ENCODE results near the gene C1orf159.

The C1orf159 gene

DNA sequence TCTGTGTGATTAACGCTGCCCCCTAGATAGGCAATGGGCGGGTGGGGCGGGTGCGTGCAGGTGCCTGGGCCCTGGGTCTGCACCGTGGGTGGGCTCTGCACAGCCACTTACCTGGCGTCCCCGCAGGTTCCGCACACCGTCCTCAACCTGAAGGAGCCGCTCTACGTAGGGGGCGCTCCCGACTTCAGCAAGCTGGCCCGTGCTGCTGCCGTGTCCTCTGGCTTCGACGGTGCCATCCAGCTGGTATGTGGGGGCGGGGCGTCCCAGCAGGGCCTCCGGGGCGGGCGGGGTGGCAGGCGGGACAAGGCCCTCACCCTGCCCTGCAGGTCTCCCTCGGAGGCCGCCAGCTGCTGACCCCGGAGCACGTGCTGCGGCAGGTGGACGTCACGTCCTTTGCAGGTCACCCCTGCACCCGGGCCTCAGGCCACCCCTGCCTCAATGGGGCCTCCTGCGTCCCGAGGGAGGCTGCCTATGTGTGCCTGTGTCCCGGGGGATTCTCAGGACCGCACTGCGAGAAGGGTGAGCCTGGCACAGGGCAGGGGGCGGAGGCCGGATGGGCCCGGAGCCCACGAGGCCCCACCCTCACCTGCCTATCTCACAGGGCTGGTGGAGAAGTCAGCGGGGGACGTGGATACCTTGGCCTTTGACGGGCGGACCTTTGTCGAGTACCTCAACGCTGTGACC lies 64.6 kb downstream of the C1orf159 start:
- H3K4me3 ChIP-seq (ENCODE audit: low read length), result no peak overlapping the region
- TF ChIP-seq, protein P1, sequence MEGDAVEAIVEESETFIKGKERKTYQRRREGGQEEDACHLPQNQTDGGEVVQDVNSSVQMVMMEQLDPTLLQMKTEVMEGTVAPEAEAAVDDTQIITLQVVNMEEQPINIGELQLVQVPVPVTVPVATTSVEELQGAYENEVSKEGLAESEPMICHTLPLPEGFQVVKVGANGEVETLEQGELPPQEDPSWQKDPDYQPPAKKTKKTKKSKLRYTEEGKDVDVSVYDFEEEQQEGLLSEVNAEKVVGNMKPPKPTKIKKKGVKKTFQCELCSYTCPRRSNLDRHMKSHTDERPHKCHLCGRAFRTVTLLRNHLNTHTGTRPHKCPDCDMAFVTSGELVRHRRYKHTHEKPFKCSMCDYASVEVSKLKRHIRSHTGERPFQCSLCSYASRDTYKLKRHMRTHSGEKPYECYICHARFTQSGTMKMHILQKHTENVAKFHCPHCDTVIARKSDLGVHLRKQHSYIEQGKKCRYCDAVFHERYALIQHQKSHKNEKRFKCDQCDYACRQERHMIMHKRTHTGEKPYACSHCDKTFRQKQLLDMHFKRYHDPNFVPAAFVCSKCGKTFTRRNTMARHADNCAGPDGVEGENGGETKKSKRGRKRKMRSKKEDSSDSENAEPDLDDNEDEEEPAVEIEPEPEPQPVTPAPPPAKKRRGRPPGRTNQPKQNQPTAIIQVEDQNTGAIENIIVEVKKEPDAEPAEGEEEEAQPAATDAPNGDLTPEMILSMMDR (IDR thresholded peaks at IDR 0.05; ENCODE audit: insufficient read depth, low read depth, low read length, missing control alignments), result no peak
- DNase-seq (ENCODE audit: low read depth), result no peak

DNA sequence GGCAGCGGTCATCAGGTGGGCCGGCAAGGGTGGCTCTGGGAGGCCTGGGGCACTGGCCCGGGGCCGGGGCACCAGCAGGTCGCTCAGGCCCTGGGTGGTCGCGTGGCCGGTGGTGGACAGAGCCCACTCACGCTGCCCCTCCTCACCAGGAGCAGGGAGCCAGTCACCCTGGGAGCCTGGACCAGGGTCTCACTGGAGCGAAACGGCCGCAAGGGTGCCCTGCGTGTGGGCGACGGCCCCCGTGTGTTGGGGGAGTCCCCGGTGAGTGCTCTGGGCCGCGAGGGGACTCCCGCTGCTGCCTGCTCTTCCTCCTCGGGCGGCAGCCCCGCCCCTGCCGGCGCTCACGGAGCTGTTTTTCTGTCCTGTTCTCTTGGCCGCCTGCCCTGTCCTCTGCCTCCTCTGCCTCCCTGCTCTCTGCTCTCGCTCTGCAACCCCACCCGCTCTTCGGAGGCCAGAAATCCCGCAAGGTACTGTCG lies 65.3 kb downstream of the C1orf159 start:
- TF ChIP-seq, protein P1 (IDR thresholded peaks at IDR 0.05; ENCODE audit: insufficient read depth, low read depth, low read length, missing control alignments), result no peak
- no peak overlapping the region for H3K4me3 ChIP-seq (ENCODE audit: low read length)

DNA sequence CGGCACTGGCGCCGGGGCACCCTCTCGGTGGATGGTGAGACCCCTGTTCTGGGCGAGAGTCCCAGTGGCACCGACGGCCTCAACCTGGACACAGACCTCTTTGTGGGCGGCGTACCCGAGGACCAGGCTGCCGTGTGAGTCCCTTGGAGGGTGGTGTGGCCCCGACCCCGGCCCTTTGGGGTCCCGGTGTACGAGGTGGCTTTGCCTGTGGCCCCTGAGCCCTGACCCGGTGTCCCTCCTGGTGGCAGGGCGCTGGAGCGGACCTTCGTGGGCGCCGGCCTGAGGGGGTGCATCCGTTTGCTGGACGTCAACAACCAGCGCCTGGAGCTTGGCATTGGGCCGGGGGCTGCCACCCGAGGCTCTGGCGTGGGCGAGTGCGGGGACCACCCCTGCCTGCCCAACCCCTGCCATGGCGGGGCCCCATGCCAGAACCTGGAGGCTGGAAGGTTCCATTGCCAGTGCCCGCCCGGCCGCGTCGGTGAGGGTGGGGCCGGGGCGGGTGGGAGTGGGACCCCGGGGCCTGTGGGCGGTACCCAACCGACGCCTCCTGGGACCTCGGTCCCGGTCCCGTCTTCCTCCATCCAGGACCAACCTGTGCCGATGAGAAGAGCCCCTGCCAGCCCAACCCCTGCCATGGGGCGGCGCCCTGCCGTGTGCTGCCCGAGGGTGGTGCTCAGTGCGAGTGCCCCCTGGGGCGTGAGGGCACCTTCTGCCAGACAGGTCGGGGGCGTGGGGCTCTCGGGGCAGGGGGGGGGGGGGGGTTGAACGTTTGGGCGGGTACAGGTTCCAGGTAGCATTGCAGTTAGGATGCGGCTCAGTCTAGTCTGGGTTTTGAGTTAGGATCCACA lies 66.3 kb downstream of the C1orf159 start:
- H3K4me3 ChIP-seq (ENCODE audit: low read length), result no peak overlapping the region
- TF ChIP-seq, protein P1 (IDR thresholded peaks at IDR 0.05; ENCODE audit: insufficient read depth, low read depth, low read length, missing control alignments), result no peak
- DNase-seq (ENCODE audit: low read depth), result no peak

More for the DNA sequence above, 65.3 kb downstream of the C1orf159 start:
- DNase-seq (ENCODE audit: low read depth), result no peak

DNA sequence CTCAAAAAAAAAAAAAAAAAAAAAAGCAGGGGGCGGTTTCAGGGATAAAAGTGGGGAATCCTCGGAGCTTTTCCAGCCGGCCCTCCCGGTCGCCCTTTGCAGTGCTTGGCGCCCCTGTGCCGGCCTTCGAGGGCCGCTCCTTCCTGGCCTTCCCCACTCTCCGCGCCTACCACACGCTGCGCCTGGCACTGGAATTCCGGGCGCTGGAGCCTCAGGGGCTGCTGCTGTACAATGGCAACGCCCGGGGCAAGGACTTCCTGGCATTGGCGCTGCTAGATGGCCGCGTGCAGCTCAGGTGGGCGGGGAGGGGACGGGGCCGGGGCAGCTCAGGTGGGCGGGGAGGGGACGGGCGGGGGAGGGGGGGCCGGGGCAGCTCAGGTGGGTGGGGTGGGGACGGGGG lies 67.1 kb downstream of the C1orf159 start:
- no peak overlapping the region for H3K4me3 ChIP-seq (ENCODE audit: low read length)
- no peak for DNase-seq (ENCODE audit: low read depth)
- TF ChIP-seq, protein P1 (IDR thresholded peaks at IDR 0.05; ENCODE audit: insufficient read depth, low read depth, low read length, missing control alignments), result no peak

DNA sequence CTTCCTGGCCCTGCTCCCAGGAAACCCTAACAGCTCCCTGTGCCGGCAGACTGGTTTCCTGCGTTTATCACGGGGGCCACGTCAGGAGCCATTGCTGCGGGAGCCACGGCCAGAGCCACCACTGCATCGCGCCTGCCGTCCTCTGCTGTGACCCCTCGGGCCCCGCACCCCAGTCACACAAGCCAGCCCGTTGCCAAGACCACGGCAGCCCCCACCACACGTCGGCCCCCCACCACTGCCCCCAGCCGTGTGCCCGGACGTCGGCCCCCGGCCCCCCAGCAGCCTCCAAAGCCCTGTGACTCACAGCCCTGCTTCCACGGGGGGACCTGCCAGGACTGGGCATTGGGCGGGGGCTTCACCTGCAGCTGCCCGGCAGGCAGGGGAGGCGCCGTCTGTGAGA lies 67.9 kb downstream of the C1orf159 start:
- no peak for DNase-seq (ENCODE audit: low read depth)
- no peak overlapping the region for H3K4me3 ChIP-seq (ENCODE audit: low read length)
- TF ChIP-seq, protein P1 (IDR thresholded peaks at IDR 0.05; ENCODE audit: insufficient read depth, low read depth, low read length, missing control alignments), result no peak

DNA sequence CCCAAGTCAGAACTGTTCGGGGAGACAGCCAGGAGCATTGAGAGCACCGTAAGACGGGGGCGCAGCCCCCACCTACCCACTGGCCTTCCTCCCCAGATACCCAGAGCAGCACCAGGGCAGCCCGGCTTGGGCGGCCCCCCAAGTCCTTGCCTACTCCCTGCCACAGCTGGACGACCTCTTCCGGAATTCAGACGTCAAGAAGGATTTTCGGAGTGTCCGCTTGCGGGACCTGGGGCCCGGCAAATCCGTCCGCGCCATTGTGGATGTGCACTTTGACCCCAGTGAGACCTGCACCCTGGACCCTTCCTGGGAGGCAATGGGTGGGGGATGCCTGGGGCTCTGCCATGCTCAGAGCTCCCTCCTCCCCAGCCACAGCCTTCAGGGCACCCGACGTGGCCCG lies 68.5 kb downstream of the C1orf159 start:
- H3K4me3 ChIP-seq (ENCODE audit: low read length), result no peak overlapping the region
- DNase-seq (ENCODE audit: low read depth), result no peak
- TF ChIP-seq, protein P1 (IDR thresholded peaks at IDR 0.05; ENCODE audit: insufficient read depth, low read depth, low read length, missing control alignments), result no peak

Data from epithelial cell of esophagus (primary cell).